NCI-H2107 treated with DMSO at 0.1 percent for 48 hours (cell line): ENCODE data around the gene LEFTY1.
"Not testable (repeated sequence)": the region's sequence is repeated elsewhere in the genome, so short reads cannot be mapped to it uniquely, and the experiment has no call there.

ENCODE experiments used
- DNase-seq: peaks from one replicate; lab custom pipeline; 2025; ENCODE audit not compliant: unreplicated experiment; lab: John Stamatoyannopoulos, UW

Gene LEFTY1, protein sequence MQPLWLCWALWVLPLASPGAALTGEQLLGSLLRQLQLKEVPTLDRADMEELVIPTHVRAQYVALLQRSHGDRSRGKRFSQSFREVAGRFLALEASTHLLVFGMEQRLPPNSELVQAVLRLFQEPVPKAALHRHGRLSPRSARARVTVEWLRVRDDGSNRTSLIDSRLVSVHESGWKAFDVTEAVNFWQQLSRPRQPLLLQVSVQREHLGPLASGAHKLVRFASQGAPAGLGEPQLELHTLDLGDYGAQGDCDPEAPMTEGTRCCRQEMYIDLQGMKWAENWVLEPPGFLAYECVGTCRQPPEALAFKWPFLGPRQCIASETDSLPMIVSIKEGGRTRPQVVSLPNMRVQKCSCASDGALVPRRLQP

GRCh38 chr1:225888898-225889601, at the start of gene LEFTY1:
LEFTY1 (minus strand) TSS chr1:225889146; CDS start chr1:225889066, 80 bp downstream.
- no peak for DNase-seq

GRCh38 chr1:225937048-225937968, 48.4 kb upstream of the LEFTY1 start:
- DNase-seq = no peak

DNA sequence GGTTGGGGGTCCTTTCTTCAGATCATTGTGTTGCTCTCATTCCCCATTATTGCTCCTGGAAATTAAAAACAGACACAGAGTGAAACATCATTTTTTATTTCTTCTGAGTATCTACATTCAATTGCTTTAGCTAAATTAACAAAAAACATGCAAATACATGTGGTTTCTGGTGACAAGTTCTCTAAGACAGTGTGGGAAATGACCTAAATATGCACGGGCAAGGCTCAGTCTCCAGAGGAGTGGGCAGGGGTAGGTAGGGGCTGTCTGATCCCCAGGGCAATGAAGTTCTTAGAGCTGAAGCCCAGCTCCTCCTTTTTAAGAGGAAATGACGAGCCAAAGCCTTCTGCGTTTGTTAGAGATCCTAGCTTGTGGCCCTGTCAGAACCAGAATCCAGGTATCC, 47.6 kb upstream of the LEFTY1 start:
- DNase-seq = no peak

GRCh38 chr1:225936086-225936485, 47.1 kb upstream of the LEFTY1 start:
- not testable (repeated sequence) for DNase-seq

DNA sequence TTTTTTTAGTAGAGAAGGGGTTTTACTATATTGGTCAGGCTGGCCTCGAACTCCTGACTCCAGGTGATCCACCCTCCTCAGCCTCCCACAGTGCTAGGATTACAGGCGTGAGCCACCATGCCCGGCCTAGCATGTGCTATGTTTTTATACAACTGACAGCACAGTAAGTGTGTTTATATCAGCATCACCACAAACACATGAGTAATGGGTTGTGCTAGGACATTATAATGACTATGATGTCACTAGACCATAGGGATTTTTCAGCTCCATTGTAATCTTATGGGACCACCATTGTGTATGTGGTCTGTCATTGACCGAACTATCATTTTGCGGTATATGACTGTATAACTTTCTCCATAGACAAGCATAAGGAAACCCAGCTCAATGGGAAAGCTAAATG, 45.8 kb upstream of the LEFTY1 start:
- no peak for DNase-seq

DNA sequence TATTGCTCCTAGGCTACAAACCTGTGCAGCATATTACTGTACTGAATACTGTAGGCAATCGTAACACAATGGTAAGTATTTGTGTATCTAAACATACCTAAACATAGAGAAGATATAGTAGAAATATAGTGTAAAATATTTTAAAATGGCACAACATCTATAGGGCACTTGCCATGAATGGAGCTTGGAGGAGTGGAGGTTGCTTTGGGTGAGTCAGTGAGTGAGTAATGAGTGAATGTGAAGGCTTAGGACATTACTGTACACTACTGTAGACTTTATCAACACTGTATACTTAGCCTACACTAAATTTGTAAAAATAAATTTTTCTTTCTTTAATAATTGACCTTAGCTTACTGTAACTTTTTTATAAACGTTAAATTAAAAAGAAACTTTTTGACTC, 44.1 kb upstream of the LEFTY1 start:
- no peak for DNase-seq

- no peak for DNase-seq
These were observed 42.6 kb upstream of the LEFTY1 start for GRCh38 chr1:225931270-225932136.

DNA sequence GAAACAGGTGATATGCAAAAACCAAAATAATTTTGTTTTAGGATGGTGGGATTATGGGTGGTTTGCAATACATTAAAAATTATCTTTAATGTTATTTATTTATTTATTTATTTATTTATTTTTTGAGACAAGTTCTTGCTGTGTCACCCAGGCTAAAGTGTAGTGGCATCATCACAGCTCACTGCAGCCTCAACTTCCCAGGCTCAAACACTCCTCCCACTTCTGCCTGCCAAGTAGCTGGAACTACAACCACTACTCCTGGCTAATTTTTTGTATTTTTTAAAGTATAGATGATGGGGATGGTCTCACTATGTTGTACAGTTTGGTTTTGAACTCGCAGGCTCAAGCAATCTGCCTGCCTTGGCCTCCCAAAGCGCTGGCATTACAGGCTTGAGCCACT, 41.6 kb upstream of the LEFTY1 start:
- no peak for DNase-seq

- not testable (repeated sequence) for DNase-seq
These were observed 40.5 kb upstream of the LEFTY1 start for GRCh38 chr1:225929462-225929861.

GRCh38 chr1:225928186-225929175, 39.5 kb upstream of the LEFTY1 start:
- no peak for DNase-seq

GRCh38 chr1:225926551-225927113, 37.7 kb upstream of the LEFTY1 start:
- no peak for DNase-seq

DNA sequence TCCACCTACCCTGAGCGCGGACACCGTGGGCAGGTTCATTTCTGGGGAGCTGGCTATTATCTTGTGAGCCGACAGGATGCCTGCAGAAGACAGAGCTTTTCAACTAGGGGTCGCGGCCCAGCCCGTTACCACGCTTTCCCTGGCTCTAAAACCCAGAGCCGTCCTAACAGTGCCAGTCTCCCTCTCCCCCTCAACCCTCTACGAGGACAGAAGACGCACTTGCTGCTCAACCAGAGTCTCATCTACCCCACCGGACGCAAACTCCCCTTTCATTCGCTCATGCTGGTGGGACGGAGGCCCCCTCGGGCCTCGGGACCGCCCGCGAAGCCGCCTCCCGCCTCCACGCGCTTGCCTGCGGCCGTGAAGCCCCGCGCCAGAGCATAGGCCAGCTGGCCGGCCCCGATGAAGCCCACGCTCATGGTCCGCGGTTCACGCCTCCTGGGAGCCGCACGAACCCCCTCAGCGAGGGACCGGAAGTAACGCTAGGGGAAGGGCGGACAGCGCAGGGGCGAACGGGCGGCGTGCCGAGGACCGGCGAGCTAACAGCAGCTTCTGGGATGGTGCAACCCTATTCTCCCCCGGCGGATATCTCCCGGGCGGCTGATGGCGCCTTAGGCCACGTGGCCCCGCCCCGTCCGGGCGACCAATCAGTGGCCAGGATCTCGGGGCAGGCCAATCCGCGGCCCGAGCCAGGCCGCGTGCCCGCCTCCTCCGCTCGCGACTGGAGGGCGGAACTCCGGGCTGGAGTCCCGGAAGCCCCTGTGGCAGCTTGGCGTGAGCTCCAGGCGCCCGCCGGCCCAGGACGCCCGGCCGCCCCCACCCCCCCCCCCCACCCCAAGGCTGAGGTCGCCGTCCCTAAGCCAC, 35.0 kb upstream of the LEFTY1 start, which contains the start of gene PYCR2:
Gene PYCR2, minus strand, starts transcription at position 559 of the 864 bp plus-strand sequence. Its CDS starts 140 bp downstream, at position 419.
- DNase-seq = peak; percentile 90

GRCh38 chr1:225923381-225923691, 34.4 kb upstream of the LEFTY1 start:
- DNase-seq = no peak

GRCh38 chr1:225921734-225922709, 33.1 kb upstream of the LEFTY1 start:
- peak; percentile 64 for DNase-seq

DNA sequence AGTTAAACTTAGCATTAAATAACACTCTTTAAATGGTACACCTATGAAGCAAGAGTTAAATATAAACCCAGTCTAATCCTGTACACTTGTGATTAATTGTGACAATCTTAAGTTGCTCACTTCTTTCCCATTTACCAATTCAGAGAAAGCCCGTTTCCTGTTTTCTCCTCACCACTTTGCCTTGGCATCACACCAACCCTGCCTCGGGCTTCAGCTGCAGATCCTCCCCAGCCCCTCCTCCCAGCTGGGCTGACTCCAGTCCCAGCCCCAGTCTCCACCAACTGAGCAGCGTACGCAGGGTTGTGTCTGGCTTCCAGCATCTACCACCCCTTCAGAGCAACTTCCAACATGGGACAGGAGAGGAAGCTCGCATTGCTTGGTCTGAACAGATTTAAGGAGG, 31.0 kb upstream of the LEFTY1 start:
- peak; percentile 38 for DNase-seq

- no peak for DNase-seq
These were observed 29.3 kb upstream of the LEFTY1 start for GRCh38 chr1:225918280-225918679.

- DNase-seq = no peak
These were observed 28.6 kb upstream of the LEFTY1 start for GRCh38 chr1:225917536-225917935.
